H1 (cell line): Measurements from ENCODE around the gene SLTM. TPM values are rescaled to one million over a fixed set of nuclear protein-coding genes. Genes with fewer than 3 reads are reported as not detected.

ENCODE experiments used
- CTCF ChIA-PET: fragments of 300-600 bp; sonication (Branson Sonifier 250); formaldehyde crosslinking; loops from one replicate; lab custom pipeline; 2021; ENCODE audit not compliant: partially characterized antibody; lab: Charles Lee
- POLR2A ChIA-PET: fragments of 300-600 bp; sonication (Branson Sonifier 250); formaldehyde crosslinking; loops from one replicate; lab custom pipeline; 2021; ENCODE audit warnings: inconsistent platforms; ENCODE audit not compliant: partially characterized antibody; lab: Charles Lee
- DNase-seq, 2 experiments: peaks; one replicate each; pipeline versions ENCODE4 v3.0.0 to v3.0.0-alpha.2; 2010 to 2022; ENCODE audit warnings: low spot score in 2 of 2, low read depth in 1 of 2, mixed read lengths in 1 of 2
- FAIRE-seq: peaks from 2 replicates; lab custom pipeline; 2011; peaks lifted over from hg19 to GRCh38; lab: Jason Lieb, UNC
- H2AFZ ChIP-seq: 2 replicates; pipeline ENCODE4 v1.8.1; 2012; ENCODE audit warnings: low read length, inconsistent platforms
- H2AK5ac ChIP-seq: 2 replicates; pipeline ENCODE4 v1.6.1; 2013; ENCODE audit warnings: low read depth, low read length
- H2BK120ac ChIP-seq: replicated peaks from 2 replicates; pipeline ENCODE3; 2013; ENCODE audit warnings: low read depth, low read length, inconsistent platforms
- H2BK12ac ChIP-seq: 2 replicates; pipeline ENCODE4 v1.6.1; 2013; ENCODE audit warnings: low read depth, low read length
- H2BK15ac ChIP-seq: 2 replicates; pipeline ENCODE4 v1.6.1; 2013; ENCODE audit warnings: low read length
- H2BK20ac ChIP-seq: 2 replicates; pipeline ENCODE4 v1.6.1; 2013; ENCODE audit warnings: low read length
- H2BK5ac ChIP-seq: 2 replicates; pipeline ENCODE4 v1.6.1; 2013; ENCODE audit warnings: low read depth, low read length
- H3K14ac ChIP-seq: 2 replicates; pipeline ENCODE4 v1.6.1; 2013; ENCODE audit warnings: inconsistent platforms; ENCODE audit not compliant: insufficient read length
- H3K18ac ChIP-seq: 2 replicates; pipeline ENCODE4 v1.6.1; 2013; ENCODE audit warnings: low read length; ENCODE audit errors: extremely low read depth
- H3K23ac ChIP-seq: 2 replicates; pipeline ENCODE4 v1.6.1; 2013; ENCODE audit warnings: inconsistent platforms; ENCODE audit not compliant: insufficient read length
- H3K23me2 ChIP-seq: 2 replicates; pipeline ENCODE4 v1.6.1; 2013; ENCODE audit warnings: low read depth, low read length
- H3K27ac ChIP-seq: 2 replicates; pipeline ENCODE4 v1.6.1; 2011; ENCODE audit warnings: low read depth, low read length, inconsistent platforms
- H3K27me3 ChIP-seq, 4 experiments: replicated peaks in 1 of 4; 1 replicate in 1 of 4; 2 replicates in 3 of 4; pipeline versions ENCODE4 v1.6.1 to v1.8.1; 2011 to 2013; ENCODE audit warnings: low read length in 3 of 4, mild to moderate bottlenecking in 3 of 4, inconsistent platforms in 2 of 4, mixed read lengths in 2 of 4, moderate library complexity in 1 of 4; ENCODE audit not compliant: control insufficient read depth in 3 of 4, insufficient read depth in 3 of 4; ENCODE audit errors: extremely low read depth in 1 of 4
- H3K36me3 ChIP-seq, 4 experiments: 2 replicates each; pipeline versions ENCODE4 v1.6.1 to v1.8.1; 2011 to 2013; ENCODE audit warnings: mild to moderate bottlenecking in 4 of 4, low read length in 3 of 4, moderate library complexity in 2 of 4, control low read depth in 1 of 4, inconsistent platforms in 1 of 4; ENCODE audit not compliant: insufficient read depth in 4 of 4, control insufficient read depth in 2 of 4
- H3K4ac ChIP-seq: replicated peaks from 2 replicates; pipeline ENCODE3; 2013; ENCODE audit warnings: low read length, low read depth, mixed read lengths, inconsistent platforms; ENCODE audit not compliant: insufficient read length
- H3K4me1 ChIP-seq, 4 experiments: replicated peaks in 1 of 4; 1 replicate in 1 of 4; 2 replicates in 3 of 4; pipeline versions ENCODE4 v1.6.1 to v1.8.1; 2011 to 2013; ENCODE audit warnings: low read length in 3 of 4, inconsistent platforms in 2 of 4, mixed read lengths in 1 of 4; ENCODE audit not compliant: insufficient read depth in 4 of 4, control insufficient read depth in 3 of 4
- H3K4me2 ChIP-seq, 2 experiments: 2 replicates each; pipeline versions ENCODE4 v1.6.1 to v1.8.1; 2011 to 2013; ENCODE audit warnings: low read depth in 2 of 2, low read length in 2 of 2, control low read depth in 1 of 2, inconsistent platforms in 1 of 2, mild to moderate bottlenecking in 1 of 2; ENCODE audit not compliant: insufficient read depth in 1 of 2
- H3K4me3 ChIP-seq, 4 experiments: fragments of 200-600, 300-600 bp in 1 of 4; sonication (generic), shearing (Covaris generic), sonication (Bioruptor Twin) in 1 of 4; 2 replicates each; pipeline versions ENCODE4 v1.5.1 to v1.8.1; 2011 to 2016; ENCODE audit warnings: low read length in 4 of 4, low read depth in 3 of 4, control low read depth in 2 of 4, inconsistent platforms in 2 of 4, mild to moderate bottlenecking in 2 of 4, mixed read lengths in 1 of 4, moderate library complexity in 1 of 4; ENCODE audit not compliant: insufficient read depth in 2 of 4; ENCODE audit errors: extremely low read depth in 1 of 4
- H3K56ac ChIP-seq: replicated peaks from 2 replicates; pipeline ENCODE3; 2013; ENCODE audit warnings: low read depth, mild to moderate bottlenecking, mixed read lengths, low read length, inconsistent platforms; ENCODE audit not compliant: insufficient read length
- H3K79me1 ChIP-seq: 2 replicates; pipeline ENCODE4 v1.6.1; 2013; ENCODE audit warnings: low read depth, low read length, control low read depth
- H3K79me2 ChIP-seq, 2 experiments: 2 replicates each; pipeline versions ENCODE4 v1.6.1 to v1.8.1; 2012 to 2013; ENCODE audit warnings: low read length in 2 of 2, mild to moderate bottlenecking in 2 of 2, inconsistent platforms in 1 of 2; ENCODE audit not compliant: insufficient read depth in 2 of 2, control insufficient read depth in 1 of 2
- H3K9ac ChIP-seq, 4 experiments: replicated peaks in 1 of 4; 1 replicate in 1 of 4; 2 replicates in 3 of 4; pipeline versions ENCODE4 v1.6.1 to v1.8.1; 2011 to 2013; ENCODE audit warnings: low read depth in 3 of 4, low read length in 3 of 4, control low read depth in 2 of 4, mild to moderate bottlenecking in 2 of 4, moderate library complexity in 2 of 4, inconsistent platforms in 1 of 4; ENCODE audit errors: extremely low read depth in 1 of 4
- H3K9me3 ChIP-seq, 2 experiments: 2 replicates each; pipeline versions ENCODE4 v1.6.1 to v1.8.1; 2012 to 2013; ENCODE audit warnings: mild to moderate bottlenecking in 2 of 2, moderate library complexity in 2 of 2, control low read depth in 1 of 2, inconsistent platforms in 1 of 2, low read depth in 1 of 2, low read length in 1 of 2, mixed read lengths in 1 of 2; ENCODE audit not compliant: insufficient read depth in 2 of 2
- H4K20me1 ChIP-seq, 2 experiments: replicated peaks in 1 of 2; 2 replicates each; pipeline versions ENCODE3 to v1.8.1; 2011 to 2013; ENCODE audit warnings: inconsistent platforms in 2 of 2, low read length in 2 of 2, mild to moderate bottlenecking in 1 of 2; ENCODE audit not compliant: insufficient read depth in 2 of 2, control insufficient read depth in 1 of 2
- H4K5ac ChIP-seq: 2 replicates; pipeline ENCODE4 v1.6.1; 2013; ENCODE audit warnings: low read length, low read depth, mixed read lengths, inconsistent platforms; ENCODE audit not compliant: insufficient read length
- H4K8ac ChIP-seq: 2 replicates; pipeline ENCODE4 v1.8.0; 2013; ENCODE audit warnings: mild to moderate bottlenecking, moderate library complexity, low read length, inconsistent platforms; ENCODE audit not compliant: insufficient read depth; ENCODE audit errors: extremely low read depth
- H4K91ac ChIP-seq: replicated peaks from 2 replicates; pipeline ENCODE3; 2013; ENCODE audit warnings: low read length, mixed read lengths, inconsistent platforms; ENCODE audit not compliant: insufficient read length
- BRCA1 ChIP-seq: IDR thresholded peaks from 2 replicates; pipeline ENCODE4 v1.6.1; 2012; ENCODE audit warnings: low read depth, low read length, improper control_type of control experiment
- PHF8 ChIP-seq: fragments of 200-600 bp; sonication (generic); conservative IDR thresholded peaks from 2 replicates; pipeline ENCODE4 v1.7.1; 2012; ENCODE audit warnings: low read depth, mild to moderate bottlenecking, inconsistent platforms, low read length, moderate library complexity
- RFX5 ChIP-seq: IDR thresholded peaks from 2 replicates; pipeline ENCODE4 v1.6.1; 2011; ENCODE audit warnings: low read depth, low read length, improper control_type of control experiment, borderline replicate concordance
- USF2 ChIP-seq: IDR thresholded peaks from 2 replicates; pipeline ENCODE4 v1.6.1; 2011; ENCODE audit warnings: low read length, improper control_type of control experiment
- WGBS, 2 experiments: shearing (Covaris generic) in 1 of 2; methylation state at CpG; one replicate each; pipeline versions ENCODE4 v1.1.6 to v1.1.7; 2013 to 2015; ENCODE audit warnings: low lambda C conversion rate in 2 of 2, mixed read lengths in 2 of 2, inconsistent platforms in 1 of 2, low coverage in 1 of 2, missing lambda C conversion rate in 1 of 2; ENCODE audit not compliant: insufficient replicate concordance in 2 of 2, insufficient coverage in 1 of 2, insufficient read length in 1 of 2; ENCODE audit errors: extremely low coverage in 1 of 2, missing lambda C conversion rate in 1 of 2; 5-methylcytosine and 5-hydroxymethylcytosine counted together
- polyA plus RNA-seq, 7 experiments: library from polyadenylated mRNA; depleted of rRNA in 3 of 7; stranded (reverse) in 5 of 7; unstranded in 2 of 7; fragments of >200 nt in 5 of 7; fragments of 200-250 nt in 2 of 7; gene quantifications; 1 replicate in 5 of 7; 2 replicates in 1 of 7; 4 replicates in 1 of 7; pipeline versions ENCODE4 v1.2.1 to v1.2.3, GENCODE V29; 2011 to 2013; ENCODE audit warnings: missing spikeins in 2 of 7, mixed read lengths in 2 of 7
- total RNA-seq: library from RNA; stranded (reverse); fragmentation: NEBNext Ultra II Directional; extraction: Animal tissue kit (Norgen Biotek cat#: 25700); gene quantifications from 2 replicates; pipeline ENCODE4 v1.2.1, GENCODE V29; 2021

SLTM gene
- total and polyA plus RNA-seq, 2 of the 8 experiments (the other 6 are each of a cell fraction or from before 2014, with no cell fraction given): 30.8 to 149 TPM

GRCh38 chr15:58873267-58873666, 60.2 kb downstream of the SLTM start:
- H3K14ac ChIP-seq: no peak overlapping the region
- no peak overlapping the region for H3K9ac ChIP-seq
- H2AFZ ChIP-seq: no peak overlapping the region
- H3K56ac ChIP-seq: no peak overlapping the region
- H3K23me2 ChIP-seq: 0 out of 2 replicates have a peak, but pooled peaks cover 2% of the 10 kb centered on the region
- CTCF ChIA-PET: interaction anchor here (1.6 kb wide), 1 partner anchor 12 kb away, joined by 4 read pairs; no protein-coding TSS in a partner anchor
- no peak overlapping the region for H2BK15ac ChIP-seq
- H4K20me1 ChIP-seq: no peaks in the 10 kb centered on the region
- no peaks in the 10 kb centered on the region for H3K79me2 ChIP-seq
- no peak overlapping the region for H2BK120ac ChIP-seq
- FAIRE-seq (no peak), DNase-seq (no peak)
- H3K18ac ChIP-seq: no peak overlapping the region
- H3K4me1 ChIP-seq: no peaks in the 10 kb centered on the region
- no peak overlapping the region for H3K23ac ChIP-seq
- POLR2A ChIA-PET: interaction anchor here (0.6 to 5.3 kb wide), 4 partner anchors 8 to 697 kb away, joined by 3 to 46 read pairs (median 3); no protein-coding TSS in a partner anchor
- H3K27ac ChIP-seq: no peak overlapping the region
- H3K79me1 ChIP-seq: no peaks in the 10 kb centered on the region
- no peak overlapping the region for H2BK12ac ChIP-seq
- no peak overlapping the region for H2AK5ac ChIP-seq
- no peak for TF ChIP-seq RFX5
- TF ChIP-seq USF2: no peak
- TF ChIP-seq BRCA1: no peak
- TF ChIP-seq PHF8: no peak
- TF ChIP-seq, all 59 proteins: peak for 0
- H4K91ac ChIP-seq: no peak overlapping the region
- no peak overlapping the region for H3K4me3 ChIP-seq
- H3K27me3 ChIP-seq: no peaks in the 10 kb centered on the region
- H3K9me3 ChIP-seq: no peaks in the 10 kb centered on the region
- H4K8ac ChIP-seq: no peak overlapping the region
- H2BK20ac ChIP-seq: no peak overlapping the region
- 100% methylated on average over 1 of the region's 1 CpG; no CpG with 5 or more reads in 1 of the 2 experiments for WGBS, 2 experiments
- H4K5ac ChIP-seq: no peak overlapping the region
- no peak overlapping the region for H3K4ac ChIP-seq
- H3K4me2 ChIP-seq: no peak overlapping the region
- H2BK5ac ChIP-seq: no peak overlapping the region
- peaks cover under 1 to 8% (median 6%) of the 10 kb centered on the region in 4 experiments for H3K36me3 ChIP-seq
